Natural killer cell (primary cell): ENCODE results near the gene NSMCE1. TPM values are rescaled to one million over a fixed set of nuclear protein-coding genes. Genes with fewer than 3 reads are reported as not detected.
"Not testable (repeated sequence)": the region's sequence is repeated elsewhere in the genome, so short reads cannot be mapped to it uniquely, and the experiment has no call there.

Experiments used
- ATAC-seq, 3 donors: fragments of 150-1000 bp in 2 of 3; fragments of 200-7000 bp in 1 of 3; cut with Tn5 transposase; 1 replicate in 1 of 3; 2 replicates in 2 of 3; pipeline ENCODE4 v1.10.0; 2021; ENCODE audit warnings: mild to moderate bottlenecking in 2 of 3, moderate library complexity in 2 of 3
- DNase-seq, 2 donors: peaks; one replicate each; pipeline versions ENCODE4 v3.0.0 to v3.0.0-alpha.2; 2013 to 2021; ENCODE audit warnings: mixed read lengths in 1 of 2
- H3K27ac ChIP-seq: one replicate; pipeline ENCODE4 v1.5.1; 2013; ENCODE audit warnings: mild to moderate bottlenecking, low read length
- H3K27me3 ChIP-seq: one replicate; pipeline ENCODE4 v1.6.1; 2013; ENCODE audit warnings: low read length; ENCODE audit not compliant: control insufficient read depth, insufficient read depth
- H3K36me3 ChIP-seq: one replicate; pipeline ENCODE4 v1.6.1; 2013; ENCODE audit warnings: low read length; ENCODE audit not compliant: control insufficient read depth, insufficient read depth
- H3K4me1 ChIP-seq: one replicate; pipeline ENCODE4 v1.6.1; 2013; ENCODE audit warnings: low read length; ENCODE audit not compliant: control insufficient read depth, insufficient read depth
- H3K4me3 ChIP-seq: one replicate; pipeline ENCODE4 v1.5.1; 2013; ENCODE audit warnings: low read length
- H3K9me3 ChIP-seq: one replicate; pipeline ENCODE4 v1.6.1; 2013; ENCODE audit warnings: low read length; ENCODE audit not compliant: control insufficient read depth, insufficient read depth
- H3K27ac Mint-ChIP-seq, 2 donors: one replicate each; pipeline ENCODE4 v1.8.0; 2022; ENCODE audit warnings: mild to moderate bottlenecking in 2 of 2, mixed read lengths in 2 of 2, moderate library complexity in 1 of 2
- H3K27me3 Mint-ChIP-seq, 2 donors: one replicate each; pipeline ENCODE4 v1.8.0; 2022; ENCODE audit warnings: low read depth in 2 of 2, mixed read lengths in 2 of 2
- H3K36me3 Mint-ChIP-seq: one replicate; pipeline ENCODE4 v1.8.0; 2022; ENCODE audit warnings: mixed read lengths
- H3K4me1 Mint-ChIP-seq, 2 donors: one replicate each; pipeline ENCODE4 v1.8.0; 2022; ENCODE audit warnings: mixed read lengths in 2 of 2
- H3K4me3 Mint-ChIP-seq: one replicate; pipeline ENCODE4 v1.8.0; 2022; ENCODE audit warnings: mild to moderate bottlenecking, moderate library complexity, mixed read lengths
- H3K9me3 Mint-ChIP-seq, 2 donors: one replicate each; pipeline ENCODE4 v1.8.0; 2022; ENCODE audit warnings: mixed read lengths in 2 of 2
- CTCF ChIP-seq: fragments of 200-600 bp; IDR thresholded peaks from one replicate; pipeline ENCODE4 v1.8.0; 2022; ENCODE audit warnings: antibody characterized with exemption
- WGBS: methylation state at CpG from one replicate; pipeline ENCODE4 v1.1.7; 2013; ENCODE audit warnings: missing lambda C conversion rate; ENCODE audit not compliant: insufficient coverage; 5-methylcytosine and 5-hydroxymethylcytosine counted together
- intact Hi-C: fragments of 100-400 bp; cut with micrococcal nuclease; formaldehyde crosslinking; loops from one replicate; pipeline ENCODE4 v1.14.2; 2022
- total RNA-seq, 4 donors: library from RNA; stranded (reverse); fragments of 120-200 nt in 1 of 4; gene quantifications; one replicate each; pipeline versions ENCODE4 v1.2.3 to v1.2.4, GENCODE V29; 2013 to 2022

NSMCE1 gene
- total RNA-seq, 3 donors from 2014 or later (not counting 1 experiment from before 2014, with no cell fraction given): 29.4 to 42.7 (median 37.7) TPM

- H3K9me3 ChIP-seq: no peaks in the 10 kb centered on the region
- Mint-ChIP-seq H3K27ac (peak overlapping the region; percentile 96 to 98), H3K4me3 (peak overlapping the region; percentile 97), H3K9me3 (no peaks in the 10 kb centered on the region), H3K27me3 (no peaks in the 10 kb centered on the region), H3K36me3 (no peaks in the 10 kb centered on the region), H3K4me1 (peaks cover 46 to 52% of the 10 kb centered on the region in 2 donors)
- H3K27me3 ChIP-seq: no peaks in the 10 kb centered on the region
- ATAC-seq (peak; percentile 79 to 90 (median 79)), DNase-seq (peak in 1 of 2 donors; percentile 94)
- H3K36me3 ChIP-seq: no peaks in the 10 kb centered on the region
- intact Hi-C loops: loop anchor here (2.0 kb wide), 1 partner anchor 34 kb away; no protein-coding TSS in a partner anchor
- no peak for TF ChIP-seq CTCF
- WGBS: 25% methylated on average over 19 of the region's 19 CpGs
- peak overlapping the region; percentile 97 for H3K4me3 ChIP-seq
- peaks cover 36% of the 10 kb centered on the region for H3K4me1 ChIP-seq
- H3K27ac ChIP-seq: peak overlapping the region; percentile 99
These were observed 65.6 kb downstream of the NSMCE1 start for GRCh38 chr16:27202923-27203506.

DNA sequence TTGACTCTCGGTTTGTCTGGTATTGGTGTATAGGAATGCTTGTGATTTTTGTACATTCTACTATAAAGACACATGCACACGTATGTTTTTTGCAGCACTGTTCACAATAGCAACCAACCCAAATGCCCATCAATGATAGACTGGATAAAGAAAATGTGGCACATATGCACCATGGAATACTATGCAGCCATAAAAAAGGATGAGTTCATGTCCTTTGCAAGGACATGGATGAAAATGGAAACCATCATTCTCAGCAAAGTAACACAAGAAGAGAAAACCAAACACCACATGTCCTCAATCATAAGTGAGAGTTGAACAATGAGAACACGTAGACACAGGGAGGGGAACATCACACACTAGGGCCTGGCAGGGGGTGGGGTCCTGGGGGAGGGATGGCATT is 67.7 kb downstream of the NSMCE1 start:
- no CpG with 5 or more reads among the region's 3 CpGs for WGBS
- DNase-seq, H3K27me3 ChIP-seq, H3K36me3 Mint-ChIP-seq, H3K27ac ChIP-seq, H3K27me3 Mint-ChIP-seq, H3K9me3 ChIP-seq, H3K36me3 ChIP-seq, H3K9me3 Mint-ChIP-seq, H3K4me3 ChIP-seq, intact Hi-C loops, ATAC-seq: not testable (repeated sequence)
- H3K4me1 ChIP-seq: peaks cover 40% of the 10 kb centered on the region
- Mint-ChIP-seq H3K27ac (peak overlapping the region; percentile 86 to 90), H3K4me1 (peaks cover 52 to 54% of the 10 kb centered on the region in 2 donors), H3K4me3 (peak overlapping the region; percentile 82)

GRCh38 chr16:27199736-27200135 is 68.8 kb downstream of the NSMCE1 start:
- ATAC-seq (no peak), DNase-seq (peak in 1 of 2 donors; percentile 70)
- WGBS: 0% methylated on average over 1 of the region's 1 CpG
- no peak for TF ChIP-seq CTCF
- H3K36me3 ChIP-seq: no peaks in the 10 kb centered on the region
- no peaks in the 10 kb centered on the region for H3K27me3 ChIP-seq
- H3K27me3 Mint-ChIP-seq: no peaks in the 10 kb centered on the region
- H3K27ac Mint-ChIP-seq: peak overlapping the region; percentile 86 to 90
- H3K4me1 Mint-ChIP-seq: peaks cover 52 to 58% of the 10 kb centered on the region in 2 donors
- H3K27ac ChIP-seq: peak overlapping the region; percentile 86
- H3K4me1 ChIP-seq: peaks cover 41% of the 10 kb centered on the region
- no peak overlapping the region for H3K4me3 ChIP-seq
- H3K36me3 Mint-ChIP-seq: no peaks in the 10 kb centered on the region
- no peaks in the 10 kb centered on the region for H3K9me3 Mint-ChIP-seq
- peak overlapping the region; percentile 82 for H3K4me3 Mint-ChIP-seq
- no peaks in the 10 kb centered on the region for H3K9me3 ChIP-seq
- intact Hi-C loops: no loop called here

- H3K4me3 ChIP-seq: no peak overlapping the region
- Mint-ChIP-seq H3K36me3 (no peaks in the 10 kb centered on the region), H3K27ac (peak overlapping the region; percentile 86 to 90), H3K4me1 (peaks cover 47 to 54% of the 10 kb centered on the region in 2 donors), H3K27me3 (no peaks in the 10 kb centered on the region), H3K4me3 (peak overlapping the region; percentile 47), H3K9me3 (no peaks in the 10 kb centered on the region)
- H3K27ac ChIP-seq: peak overlapping the region; percentile 86
- peaks cover 36% of the 10 kb centered on the region for H3K4me1 ChIP-seq
- H3K36me3 ChIP-seq: no peaks in the 10 kb centered on the region
- no peak for TF ChIP-seq CTCF
- ATAC-seq (no peak), DNase-seq (no peak)
- intact Hi-C loops: no loop called here
- no peaks in the 10 kb centered on the region for H3K27me3 ChIP-seq
- no peaks in the 10 kb centered on the region for H3K9me3 ChIP-seq
- 45% methylated on average over 3 of the region's 3 CpGs for whole genome bisulfite sequencing
These were observed 69.4 kb downstream of the NSMCE1 start for GRCh38 chr16:27199235-27199586.
